NT2/D1 (cell line): Measurements from ENCODE around the gene TMC4.
A peak's percentile ranks its signal among the peaks of the same experiment; 100 is the strongest.

ENCODE experiments used
- DNase-seq: peaks from one replicate; pipeline ENCODE4 v3.0.0-alpha.2; 2011; ENCODE audit warnings: low read depth, low spot score
- H3K27me3 ChIP-seq: 2 replicates; pipeline ENCODE4 v1.6.0; 2011; ENCODE audit warnings: mild to moderate bottlenecking; ENCODE audit not compliant: insufficient read length, insufficient read depth
- H3K36me3 ChIP-seq: 2 replicates; pipeline ENCODE4 v1.6.1; 2011; ENCODE audit warnings: mild to moderate bottlenecking, low read length, mixed read lengths; ENCODE audit not compliant: insufficient read depth, insufficient read length
- H3K4me1 ChIP-seq: 2 replicates; pipeline ENCODE4 v1.5.1; 2011; ENCODE audit not compliant: insufficient read depth, insufficient read length
- H3K4me3 ChIP-seq: 2 replicates; pipeline ENCODE4 v1.5.1; 2011; ENCODE audit warnings: low read depth; ENCODE audit not compliant: insufficient read length
- H3K9ac ChIP-seq: 2 replicates; pipeline ENCODE4 v1.6.0; 2011; ENCODE audit warnings: low read depth; ENCODE audit not compliant: insufficient read length
- H3K9me3 ChIP-seq: 2 replicates; pipeline ENCODE4 v1.5.1; 2011; ENCODE audit warnings: mild to moderate bottlenecking, low read length; ENCODE audit not compliant: insufficient read depth
- SUZ12 ChIP-seq: IDR thresholded peaks from 2 replicates; pipeline ENCODE4 v1.6.1; 2011; ENCODE audit not compliant: insufficient read length, insufficient read depth; ENCODE audit errors: extremely low read depth
- YY1 ChIP-seq: IDR thresholded peaks from 2 replicates; pipeline ENCODE4 v1.6.1; 2011; ENCODE audit not compliant: insufficient read length, insufficient read depth
- ZNF274 ChIP-seq: IDR thresholded peaks from 2 replicates; pipeline ENCODE4 v1.6.1; 2011; ENCODE audit warnings: mild to moderate bottlenecking, low read depth, low read length

TMC4 gene

DNA sequence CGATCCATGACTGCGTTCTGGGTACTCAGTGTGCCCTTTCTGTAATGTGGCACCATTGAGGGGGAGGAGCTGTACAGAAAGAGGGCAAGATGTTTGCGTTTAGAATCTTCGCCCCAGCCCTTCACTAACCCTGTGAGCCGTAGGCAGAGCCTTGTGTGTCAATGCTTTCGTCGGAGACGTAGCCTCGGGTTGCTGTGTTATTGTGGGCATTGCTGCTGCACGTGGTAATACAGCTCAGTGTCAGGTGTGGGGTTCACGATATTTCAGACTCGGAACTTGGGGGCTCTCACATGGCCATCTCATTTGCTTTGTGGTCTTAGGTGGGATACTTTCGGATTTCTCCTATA lies 33.8 kb upstream of the TMC4 start:
- no peaks in the 10 kb centered on the region for H3K9me3 ChIP-seq
- H3K4me1 ChIP-seq: peaks cover 29% of the 10 kb centered on the region
- no peaks in the 10 kb centered on the region for H3K27me3 ChIP-seq
- H3K9ac ChIP-seq: no peak overlapping the region
- H3K4me3 ChIP-seq: no peak overlapping the region
- no peak for DNase-seq
- peaks cover 84% of the 10 kb centered on the region for H3K36me3 ChIP-seq
- TF ChIP-seq ZNF274 (no peak), YY1 (no peak), SUZ12 (no peak)

GRCh38 chr19:54206030-54206830 lies 33.3 kb upstream of the TMC4 start:
- Histone ChIP-seq H3K4me1 (peaks cover 27% of the 10 kb centered on the region), H3K36me3 (peaks cover 86% of the 10 kb centered on the region), H3K9ac (no peak overlapping the region), H3K27me3 (no peaks in the 10 kb centered on the region), H3K9me3 (no peaks in the 10 kb centered on the region), H3K4me3 (no peak overlapping the region)
- no peak for TF ChIP-seq YY1
- no peak for DNase-seq

DNA sequence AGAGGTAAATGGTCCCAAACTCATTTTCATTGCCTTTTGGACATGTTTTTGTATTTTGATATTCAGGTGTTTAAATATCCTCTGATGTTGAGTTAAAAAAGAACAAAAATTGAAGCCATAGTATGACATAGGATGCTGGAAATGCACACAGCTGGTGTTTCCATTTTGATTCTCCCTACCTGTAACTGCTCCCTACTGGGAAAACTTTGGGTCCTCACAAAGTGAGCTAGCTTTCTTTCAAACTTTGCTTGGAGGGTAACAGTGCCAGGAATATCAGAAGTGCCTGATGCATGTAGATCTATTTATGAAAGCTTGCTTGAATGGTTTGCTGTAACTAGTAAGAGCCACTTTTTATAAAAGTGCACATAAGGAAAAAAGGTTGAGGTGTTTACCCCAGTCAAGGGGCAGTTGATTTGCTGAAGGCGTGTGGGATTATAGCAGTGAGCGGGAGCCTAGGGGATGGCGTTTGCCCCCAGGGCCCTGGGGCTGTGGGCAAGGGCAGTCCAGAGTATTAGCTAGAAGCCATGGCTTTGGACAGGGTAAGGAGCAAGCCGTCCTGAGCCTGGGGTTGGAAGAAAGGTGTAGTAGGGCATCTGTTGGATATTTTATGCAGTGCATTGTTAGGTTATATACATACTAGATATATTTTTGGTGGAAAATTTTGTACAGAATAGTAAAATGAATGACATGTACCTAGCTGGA lies 32.0 kb upstream of the TMC4 start:
- H3K36me3 ChIP-seq: peaks cover 87% of the 10 kb centered on the region
- no peaks in the 10 kb centered on the region for H3K27me3 ChIP-seq
- TF ChIP-seq SUZ12 (no peak), ZNF274 (no peak), YY1 (no peak)
- no peak for DNase-seq
- H3K9me3 ChIP-seq: no peaks in the 10 kb centered on the region
- no peak overlapping the region for H3K4me3 ChIP-seq
- peak overlapping the region; percentile 36 for H3K9ac ChIP-seq
- H3K4me1 ChIP-seq: peaks cover 25% of the 10 kb centered on the region

DNA sequence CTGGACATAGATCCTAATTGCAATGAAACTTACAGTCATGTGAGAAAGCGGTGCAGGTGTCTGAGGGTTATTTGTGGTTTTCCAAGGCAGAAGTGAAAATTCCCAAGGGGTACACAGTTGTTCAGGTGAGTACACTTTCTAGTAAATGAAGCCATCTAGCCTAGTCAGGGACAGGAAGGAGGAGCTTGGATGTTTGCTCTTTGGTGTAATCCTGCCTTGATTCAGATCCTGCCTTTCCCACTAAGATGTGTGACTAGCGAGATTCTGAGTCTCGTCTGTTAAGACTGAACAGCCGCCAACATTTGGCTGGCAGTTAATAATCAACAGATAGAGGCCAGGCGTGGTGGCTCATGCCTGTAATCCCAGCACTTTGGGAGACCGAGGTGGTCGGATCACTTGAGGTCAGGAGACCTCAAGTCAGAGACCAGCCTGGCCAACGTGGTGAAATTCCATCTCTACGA lies 30.2 kb upstream of the TMC4 start:
- DNase-seq: no peak
- peaks cover 79% of the 10 kb centered on the region for H3K36me3 ChIP-seq
- peak overlapping the region; percentile 98 for H3K9ac ChIP-seq
- TF ChIP-seq SUZ12 (no peak), ZNF274 (no peak), YY1 (no peak)
- peak overlapping the region; percentile 91 for H3K4me3 ChIP-seq
- H3K27me3 ChIP-seq: no peaks in the 10 kb centered on the region
- H3K9me3 ChIP-seq: no peaks in the 10 kb centered on the region
- peaks cover 19% of the 10 kb centered on the region for H3K4me1 ChIP-seq

DNA sequence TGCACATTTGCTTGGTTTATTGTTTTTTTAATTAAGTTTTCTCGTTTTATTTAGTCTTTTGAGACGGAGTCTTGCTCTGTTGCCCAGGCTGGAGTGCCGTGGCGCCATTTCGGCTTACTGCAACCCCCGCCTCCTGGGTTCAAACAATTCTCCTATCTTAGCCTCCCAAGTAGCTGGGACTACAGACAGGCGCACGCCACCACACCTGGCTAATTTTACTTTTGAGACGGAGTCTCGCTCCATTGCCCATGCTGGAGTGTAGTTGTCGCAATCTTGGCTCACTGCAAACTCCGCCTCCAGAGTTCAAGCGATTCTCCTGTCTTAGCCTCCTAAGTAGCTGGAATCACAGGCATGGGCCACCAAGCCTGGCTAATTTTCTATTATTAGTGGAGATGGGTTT lies 29.0 kb upstream of the TMC4 start:
- Histone ChIP-seq H3K36me3 (peaks cover 71% of the 10 kb centered on the region), H3K9me3 (no peaks in the 10 kb centered on the region), H3K9ac (peak overlapping the region; percentile 98), H3K27me3 (no peaks in the 10 kb centered on the region), H3K4me1 (peaks cover 13% of the 10 kb centered on the region), H3K4me3 (peak overlapping the region; percentile 91)
- no peak for TF ChIP-seq YY1
- TF ChIP-seq SUZ12: no peak
- no peak for TF ChIP-seq ZNF274
- no peak for DNase-seq

DNA sequence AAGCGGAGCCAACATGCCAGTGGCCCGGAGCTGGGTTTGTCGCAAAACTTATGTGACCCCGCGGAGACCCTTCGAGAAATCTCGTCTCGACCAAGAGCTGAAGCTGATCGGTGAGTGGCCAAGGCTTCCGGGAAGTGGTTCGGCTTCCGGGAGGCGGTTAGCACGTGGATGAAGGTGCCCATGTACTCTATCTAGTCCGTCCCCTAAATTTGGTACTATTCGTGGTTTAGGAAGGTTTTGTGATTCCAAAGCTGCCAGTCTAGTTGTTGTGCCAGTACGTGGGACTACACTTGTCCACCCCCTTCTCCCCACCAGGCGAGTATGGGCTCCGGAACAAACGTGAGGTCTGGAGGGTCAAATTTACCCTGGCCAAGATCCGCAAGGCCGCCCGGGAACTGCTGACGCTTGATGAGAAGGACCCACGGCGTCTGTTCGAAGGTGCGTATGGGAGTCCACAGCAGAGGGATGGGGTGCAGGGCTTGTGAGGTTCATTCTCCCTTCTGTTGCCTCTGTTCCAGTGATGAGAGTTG lies 28.3 kb upstream of the TMC4 start:
- DNase-seq: no peak
- Histone ChIP-seq H3K27me3 (no peaks in the 10 kb centered on the region), H3K9me3 (no peaks in the 10 kb centered on the region), H3K4me1 (peaks cover 7% of the 10 kb centered on the region), H3K4me3 (peak overlapping the region; percentile 91), H3K9ac (peak overlapping the region; percentile 98), H3K36me3 (peaks cover 65% of the 10 kb centered on the region)
- TF ChIP-seq SUZ12 (no peak), ZNF274 (no peak), YY1 (no peak)

GRCh38 chr19:54199401-54199800 lies 26.4 kb upstream of the TMC4 start:
- H3K27me3 ChIP-seq: no peaks in the 10 kb centered on the region
- peak overlapping the region; percentile 32 for H3K9ac ChIP-seq
- H3K4me1 ChIP-seq: peaks cover 6% of the 10 kb centered on the region
- DNase-seq: no peak
- no peak for TF ChIP-seq ZNF274
- TF ChIP-seq YY1: no peak
- no peak for TF ChIP-seq SUZ12
- no peak overlapping the region for H3K4me3 ChIP-seq
- peaks cover 52% of the 10 kb centered on the region for H3K36me3 ChIP-seq
- no peaks in the 10 kb centered on the region for H3K9me3 ChIP-seq
